Endothelial cell (in vitro differentiated cells): ENCODE data around the gene ZSCAN9. TPM values are rescaled to one million over a fixed set of nuclear protein-coding genes. Genes with fewer than 3 reads are reported as not detected.

Experiments
- DNase-seq: peaks from one replicate; pipeline ENCODE4 v3.0.0; 2021; ENCODE audit warnings: low spot score
- H3K27ac Mint-ChIP-seq: one replicate; pipeline ENCODE4 v1.8.0; 2021; ENCODE audit warnings: mixed read lengths, inconsistent platforms; ENCODE audit not compliant: unreplicated experiment
- H3K27me3 Mint-ChIP-seq: one replicate; pipeline ENCODE4 v1.8.0; 2021; ENCODE audit warnings: mild to moderate bottlenecking, moderate library complexity, mixed read lengths, inconsistent platforms; ENCODE audit not compliant: unreplicated experiment
- H3K36me3 Mint-ChIP-seq: one replicate; pipeline ENCODE4 v1.8.0; 2021; ENCODE audit warnings: mild to moderate bottlenecking, low read depth, mixed read lengths, inconsistent platforms; ENCODE audit not compliant: unreplicated experiment
- H3K4me1 Mint-ChIP-seq: one replicate; pipeline ENCODE4 v1.8.0; 2021; ENCODE audit warnings: mild to moderate bottlenecking, mixed read lengths, inconsistent platforms; ENCODE audit not compliant: unreplicated experiment
- H3K4me3 Mint-ChIP-seq: one replicate; pipeline ENCODE4 v1.8.0; 2021; ENCODE audit warnings: mild to moderate bottlenecking, mixed read lengths, inconsistent platforms; ENCODE audit not compliant: unreplicated experiment
- H3K9me3 Mint-ChIP-seq: one replicate; pipeline ENCODE4 v1.8.0; 2021; ENCODE audit warnings: mixed read lengths, inconsistent platforms; ENCODE audit not compliant: unreplicated experiment
- total RNA-seq: library from RNA; stranded (reverse); fragmentation: NEBNext Ultra II Directional; extraction: Animal tissue kit (Norgen Biotek cat#: 25700); gene quantifications from one replicate; pipeline ENCODE4 v1.2.1, GENCODE V29; 2021; ENCODE audit not compliant: unreplicated experiment
- TF ChIP-seq, protein P1 (sequence below): fragments of 200-600 bp; sonication (generic); IDR thresholded peaks from one replicate; pipeline ENCODE4 v1.5.0; 2021; ENCODE audit warnings: antibody characterized with exemption; ENCODE audit not compliant: unreplicated experiment

Gene ZSCAN9
- total RNA-seq, 1 donor from 2014 or later: 17.5 TPM

DNA sequence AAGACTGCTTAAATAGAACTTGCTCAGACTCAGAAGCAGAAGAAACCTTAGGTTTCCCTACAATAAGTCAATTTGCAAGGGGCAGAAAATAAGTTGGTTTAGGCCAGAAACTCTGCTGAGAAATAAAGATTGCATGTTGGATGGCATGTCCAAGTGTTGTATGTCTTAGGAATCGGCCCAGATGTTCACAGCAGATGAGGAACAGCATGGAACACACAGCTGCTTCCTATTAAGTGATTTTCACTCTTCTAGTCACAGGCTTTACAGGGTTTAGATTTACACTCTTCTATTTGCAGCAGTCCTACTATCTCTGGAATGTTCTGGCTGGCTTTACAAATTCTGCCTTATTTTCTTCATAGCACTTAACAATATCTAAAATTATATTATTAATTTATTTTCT is 23.8 kb downstream of the ZSCAN9 start:
- Mint-ChIP-seq H3K4me1 (peaks cover 13% of the 10 kb centered on the region), H3K27me3 (peaks cover 2% of the 10 kb centered on the region), H3K4me3 (no peak overlapping the region), H3K9me3 (no peaks in the 10 kb centered on the region), H3K36me3 (peaks cover 18% of the 10 kb centered on the region), H3K27ac (no peak overlapping the region)
- TF ChIP-seq, protein P1, sequence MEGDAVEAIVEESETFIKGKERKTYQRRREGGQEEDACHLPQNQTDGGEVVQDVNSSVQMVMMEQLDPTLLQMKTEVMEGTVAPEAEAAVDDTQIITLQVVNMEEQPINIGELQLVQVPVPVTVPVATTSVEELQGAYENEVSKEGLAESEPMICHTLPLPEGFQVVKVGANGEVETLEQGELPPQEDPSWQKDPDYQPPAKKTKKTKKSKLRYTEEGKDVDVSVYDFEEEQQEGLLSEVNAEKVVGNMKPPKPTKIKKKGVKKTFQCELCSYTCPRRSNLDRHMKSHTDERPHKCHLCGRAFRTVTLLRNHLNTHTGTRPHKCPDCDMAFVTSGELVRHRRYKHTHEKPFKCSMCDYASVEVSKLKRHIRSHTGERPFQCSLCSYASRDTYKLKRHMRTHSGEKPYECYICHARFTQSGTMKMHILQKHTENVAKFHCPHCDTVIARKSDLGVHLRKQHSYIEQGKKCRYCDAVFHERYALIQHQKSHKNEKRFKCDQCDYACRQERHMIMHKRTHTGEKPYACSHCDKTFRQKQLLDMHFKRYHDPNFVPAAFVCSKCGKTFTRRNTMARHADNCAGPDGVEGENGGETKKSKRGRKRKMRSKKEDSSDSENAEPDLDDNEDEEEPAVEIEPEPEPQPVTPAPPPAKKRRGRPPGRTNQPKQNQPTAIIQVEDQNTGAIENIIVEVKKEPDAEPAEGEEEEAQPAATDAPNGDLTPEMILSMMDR: no peak
- DNase-seq: no peak

DNA sequence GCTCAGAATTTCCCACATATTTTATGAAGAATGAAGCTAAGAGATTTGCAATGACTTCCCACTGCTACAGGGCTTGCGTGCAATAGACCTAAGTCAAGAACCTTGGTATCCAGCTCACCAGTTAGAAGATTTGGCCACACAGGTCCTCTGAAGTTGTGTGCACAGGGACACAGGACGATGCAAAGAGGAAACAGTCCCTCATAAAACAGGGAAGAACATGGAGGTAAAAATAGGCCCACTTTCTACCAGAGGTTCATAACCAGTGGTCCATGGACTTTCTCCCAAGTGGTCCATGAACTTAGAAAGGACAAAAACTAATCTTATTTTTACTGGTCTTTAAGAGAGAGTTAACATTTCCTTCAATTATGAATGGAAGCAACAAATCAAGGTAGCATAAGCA is 25.7 kb downstream of the ZSCAN9 start:
- H3K36me3 Mint-ChIP-seq: peaks cover 10% of the 10 kb centered on the region
- peak overlapping the region; percentile 88 for H3K4me3 Mint-ChIP-seq
- H3K9me3 Mint-ChIP-seq: no peaks in the 10 kb centered on the region
- DNase-seq: no peak
- no peak overlapping the region for H3K27ac Mint-ChIP-seq
- TF ChIP-seq, protein P1: no peak
- H3K4me1 Mint-ChIP-seq: peaks cover 13% of the 10 kb centered on the region
- peaks cover 2% of the 10 kb centered on the region for H3K27me3 Mint-ChIP-seq

DNA sequence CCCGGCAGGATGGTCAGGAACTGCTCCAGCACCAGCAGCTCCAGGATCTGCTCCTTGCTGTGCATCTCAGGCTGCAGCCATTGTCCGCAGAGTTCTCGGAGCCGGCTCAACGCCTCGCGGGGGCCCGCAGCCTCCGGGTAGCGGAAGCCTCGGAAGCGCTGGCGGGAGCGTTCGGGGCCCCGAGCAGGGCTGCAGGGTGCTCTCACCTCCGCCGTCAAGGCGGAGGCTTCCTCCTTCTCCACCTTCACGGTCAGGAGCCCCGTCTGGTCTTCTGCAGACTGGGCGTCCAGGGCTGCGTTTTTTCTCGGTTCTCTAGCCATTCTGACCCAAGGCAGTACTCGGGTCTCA is 26.6 kb downstream of the ZSCAN9 start:
- Mint-ChIP-seq H3K27me3 (peaks cover 2% of the 10 kb centered on the region), H3K27ac (peak overlapping the region; percentile 74), H3K9me3 (no peaks in the 10 kb centered on the region), H3K4me3 (peak overlapping the region; percentile 99), H3K36me3 (peaks cover 1% of the 10 kb centered on the region), H3K4me1 (peaks cover 13% of the 10 kb centered on the region)
- DNase-seq: peak; percentile 57
- TF ChIP-seq, protein P1: no peak

DNA sequence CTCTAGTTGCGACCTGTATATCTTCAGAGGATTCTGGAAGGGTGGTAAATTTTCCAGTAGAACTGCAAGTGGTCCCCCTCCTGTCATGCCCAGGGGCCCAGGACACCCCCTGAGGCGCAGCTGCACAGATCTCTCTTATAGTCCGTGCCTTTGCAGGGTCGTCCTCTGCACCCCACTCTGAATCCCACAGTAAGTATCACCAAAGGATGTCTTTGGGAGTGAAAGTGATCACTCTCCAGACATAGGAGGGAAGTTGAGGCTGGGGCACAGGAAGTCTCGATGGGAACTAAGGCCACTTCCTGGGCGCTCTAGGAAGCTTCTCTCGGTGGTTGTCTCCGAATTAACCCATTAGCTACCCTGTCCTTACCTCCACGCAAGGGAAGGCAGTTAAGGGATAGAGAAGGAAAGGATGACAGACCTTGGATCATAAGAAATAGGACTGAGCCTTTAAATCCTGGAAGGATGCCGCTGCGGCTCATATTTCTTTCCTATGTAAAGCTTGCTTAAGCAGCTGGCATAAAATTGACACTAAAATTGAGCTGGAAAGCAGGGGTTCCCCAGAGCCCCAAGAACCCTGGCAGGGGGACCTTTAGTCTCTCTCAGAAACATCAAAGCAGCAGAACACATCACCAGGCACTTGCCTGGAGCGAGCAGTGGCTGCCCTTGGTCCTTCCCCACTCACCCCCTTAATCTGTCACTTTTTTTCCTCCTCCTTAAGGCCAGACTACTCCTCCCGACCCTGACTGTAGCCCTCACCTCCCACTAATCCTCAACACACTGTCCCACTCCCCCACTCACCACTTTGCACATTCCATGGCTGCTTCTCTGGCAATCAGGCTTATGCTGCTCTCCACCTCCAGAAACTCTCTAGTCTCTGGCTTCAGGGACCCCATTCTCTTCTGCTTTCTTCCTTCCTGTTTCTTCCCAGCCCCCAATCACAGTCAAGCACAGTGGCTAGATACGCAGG is 27.2 kb downstream of the ZSCAN9 start, which contains the start of gene ZKSCAN4:
TSS of gene ZKSCAN4 (minus strand) at position 261 of the 967 bp plus-strand sequence. CDS start 289 bp downstream, outside the sequence.
- H3K4me3 Mint-ChIP-seq: peak within 1 kb of the TSS; percentile 99

More for the DNA sequence above, 27.2 kb downstream of the ZSCAN9 start, which contains the start of gene ZKSCAN4:
- TF ChIP-seq, protein P1: no peak
- H3K4me1 Mint-ChIP-seq: peaks cover 13% of the 10 kb centered on the region
- peak; percentile 49 for DNase-seq
- H3K9me3 Mint-ChIP-seq: no peaks in the 10 kb centered on the region
- H3K27me3 Mint-ChIP-seq: peaks cover 2% of the 10 kb centered on the region
- H3K36me3 Mint-ChIP-seq: no peaks in the 10 kb centered on the region
- H3K27ac Mint-ChIP-seq: peak within 1 kb of the TSS; percentile 74
